GM13976 (cell line): Measurements from ENCODE around the gene SSH2.

Experiments used
- DNase-seq: peaks from one replicate; pipeline ENCODE4 v3.0.0; 2012; ENCODE audit warnings: low spot score
- CTCF ChIP-seq: IDR thresholded peaks from 2 replicates; pipeline ENCODE4 v1.5.1; 2012; ENCODE audit warnings: borderline replicate concordance, mild to moderate bottlenecking; ENCODE audit not compliant: insufficient read depth; ENCODE audit errors: extremely low read depth, missing control alignments, control extremely low read depth
- in situ Hi-C: fragments of 300-500 bp; cut with MboI; formaldehyde crosslinking; loops from one replicate; pipeline ENCODE4 v1.12.0; 2022; ENCODE audit warnings: low sequenced_read_pairs, mixed read lengths, inconsistent platforms; ENCODE audit not compliant: unreplicated experiment

SSH2 gene

DNA sequence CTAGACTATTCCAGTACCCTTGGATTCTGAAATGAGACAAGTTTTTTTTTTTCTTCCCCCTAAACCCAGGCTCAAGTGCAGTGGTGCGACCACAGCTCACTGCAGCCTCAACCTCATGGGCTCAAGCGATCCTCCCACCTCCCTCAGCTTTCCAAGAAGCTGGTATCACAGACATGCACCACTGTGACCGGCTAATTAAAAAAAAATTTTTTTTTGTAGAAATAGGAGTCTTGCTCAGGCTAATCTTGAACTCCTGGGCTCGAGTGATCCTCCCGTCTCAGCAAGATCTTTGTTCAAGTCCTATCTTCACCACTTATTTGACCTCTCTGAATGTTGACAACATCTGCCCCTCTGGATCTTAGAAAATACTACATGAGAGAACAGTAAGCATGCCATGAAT, 280.7 kb downstream of the SSH2 start:
- no peak for TF ChIP-seq CTCF
- DNase-seq, result no peak
- in situ Hi-C loops, result loop anchor here (5.0 to 25.0 kb wide), 2 partner anchors 128 to 288 kb away; partner anchors contain the start of genes EFCAB5 and SSH2

DNA sequence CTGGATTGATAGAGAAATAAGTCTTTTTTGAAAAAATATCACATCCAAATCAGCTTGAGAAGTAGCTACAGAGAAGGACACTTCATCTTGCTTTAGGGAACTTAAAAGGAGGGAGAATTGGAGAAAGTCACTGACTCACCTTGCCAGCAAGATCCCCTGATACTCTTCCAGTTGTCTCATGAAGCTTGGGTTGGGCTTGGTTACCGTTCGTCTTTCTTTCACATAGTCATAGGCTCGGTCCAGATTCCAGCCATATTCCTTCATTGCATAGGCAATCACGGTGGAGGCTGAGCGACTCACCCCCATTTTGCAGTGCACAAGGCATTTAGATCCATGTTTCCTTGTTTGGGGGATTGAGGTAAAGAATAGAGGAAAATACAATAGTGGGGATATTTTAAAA, 282.0 kb downstream of the SSH2 start:
- DNase-seq, result no peak
- in situ Hi-C loops, result loop anchor here (5.0 to 25.0 kb wide), 2 partner anchors 129 to 289 kb away; partner anchors contain the start of genes EFCAB5 and SSH2
- TF ChIP-seq CTCF, result no peak

GRCh38 chr17:29645515-29646051, 284.4 kb downstream of the SSH2 start:
- in situ Hi-C loops, result loop anchor here (5.0 to 25.0 kb wide), 2 partner anchors 132 to 292 kb away; partner anchors contain the start of genes EFCAB5 and SSH2
- DNase-seq, result no peak
- no peak for TF ChIP-seq CTCF

- no peak for TF ChIP-seq CTCF
- in situ Hi-C loops, result loop anchor here (25.0 kb wide), 1 partner anchor 294 kb away; the partner anchor contains the start of genes EFCAB5 and SSH2
- DNase-seq, result no peak
Measured at GRCh38 chr17:29643817-29644160, 286.2 kb downstream of the SSH2 start.

GRCh38 chr17:29642171-29642611, 287.8 kb downstream of the SSH2 start:
- DNase-seq, result no peak
- no peak for TF ChIP-seq CTCF
- in situ Hi-C loops, result loop anchor here (25.0 kb wide), 1 partner anchor 295 kb away; the partner anchor contains the start of genes EFCAB5 and SSH2

GRCh38 chr17:29640981-29641642, 288.9 kb downstream of the SSH2 start:
- DNase-seq, result no peak
- TF ChIP-seq CTCF, result no peak
- in situ Hi-C loops, result loop anchor here (25.0 kb wide), 1 partner anchor 296 kb away; the partner anchor contains the start of genes EFCAB5 and SSH2

- in situ Hi-C loops, result loop anchor here (25.0 kb wide), 1 partner anchor 297 kb away; the partner anchor contains the start of genes EFCAB5 and SSH2
- no peak for TF ChIP-seq CTCF
- DNase-seq, result no peak
Measured at GRCh38 chr17:29640413-29640812, 289.6 kb downstream of the SSH2 start.
